ENCODE data around the gene GCC2. TPM values are rescaled to one million over a fixed set of nuclear protein-coding genes. Genes with fewer than 3 reads are reported as not detected.

GCC2 gene
- total and polyA plus RNA-seq, 2 of the 8 experiments (the other 6 are each of a cell fraction or from before 2014, with no cell fraction given): 4.6 to 54.9 TPM

DNA sequence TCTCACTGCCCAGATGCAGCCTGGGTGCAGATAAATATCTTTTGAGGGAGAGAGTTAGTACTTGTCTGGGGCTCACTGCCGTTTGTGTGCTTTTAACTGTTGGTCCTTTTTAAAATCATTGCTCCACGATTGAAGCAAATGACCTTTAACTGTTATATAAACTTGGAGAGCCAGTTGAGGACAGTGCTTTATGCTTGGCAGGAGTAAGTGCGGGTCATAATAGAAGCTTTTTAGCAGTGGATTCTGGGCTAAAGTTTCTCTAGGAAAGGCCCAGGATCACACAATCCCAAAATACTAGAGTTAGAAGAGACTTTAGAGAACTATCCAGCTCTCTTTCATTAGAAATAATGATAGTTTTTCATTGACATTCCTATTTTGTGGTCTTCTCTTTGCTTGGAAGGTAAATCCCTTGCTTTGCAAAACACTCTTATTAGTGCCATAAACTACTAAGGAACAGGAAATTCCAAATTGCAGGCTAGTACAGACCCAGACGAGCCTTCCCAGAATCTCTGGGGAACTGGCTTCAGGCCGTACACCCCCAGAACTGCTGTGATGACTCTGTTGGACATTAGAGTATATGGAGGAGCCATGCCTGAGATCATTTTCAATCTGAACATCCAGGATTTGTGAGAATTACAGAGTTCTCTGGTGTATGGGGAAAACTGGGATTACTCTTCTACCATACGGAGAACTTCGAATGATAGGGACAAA lies 104.4 kb downstream of the GCC2 start (continued):
- no peak for TF ChIP-seq POLR2AphosphoS5 (IDR thresholded peaks at IDR 0.05; ENCODE audit: low read depth, low read length)
